GM12873 (cell line): ENCODE measurements around the gene CCDC141.

ENCODE experiments used
- CTCF ChIP-seq: IDR thresholded peaks from 2 replicates; pipeline ENCODE4 v1.5.1; 2012; ENCODE audit warnings: low read depth, mild to moderate bottlenecking, moderate library complexity, low read length, control low read depth; ENCODE audit not compliant: insufficient read depth; ENCODE audit errors: missing control alignments

CCDC141 gene

GRCh38 chr2:178976351-178976750 is 73.6 kb downstream of the CCDC141 start:
- TF ChIP-seq CTCF = no peak

GRCh38 chr2:178962805-178963433 is 87.0 kb downstream of the CCDC141 start:
- TF ChIP-seq CTCF = no peak

GRCh38 chr2:178962152-178962551 is 87.8 kb downstream of the CCDC141 start:
- no peak for TF ChIP-seq CTCF

GRCh38 chr2:178954049-178954448 is 95.9 kb downstream of the CCDC141 start:
- no peak for TF ChIP-seq CTCF

GRCh38 chr2:178951266-178952006 is 98.5 kb downstream of the CCDC141 start:
- TF ChIP-seq CTCF = no peak

- TF ChIP-seq CTCF = no peak
Observed at GRCh38 chr2:178949584-178949983, 100.4 kb downstream of the CCDC141 start.

- TF ChIP-seq CTCF = no peak
Observed at GRCh38 chr2:178949151-178949550, 100.8 kb downstream of the CCDC141 start.
